Parathyroid adenoma (tissue), 2 donors: Measurements from ENCODE around the gene WDR27.

Experiments used
- H2AFZ ChIP-seq: fragments of 300-600 bp; sonication (generic); one replicate; pipeline ENCODE4 v1.7.0; 2017; ENCODE audit warnings: antibody characterized with exemption, mild to moderate bottlenecking
- H3K27ac ChIP-seq: fragments of 300-600 bp; sonication (generic); one replicate; pipeline ENCODE4 v1.7.0; 2017
- H3K27me3 ChIP-seq: fragments of 300-600 bp; sonication (generic); one replicate; pipeline ENCODE4 v1.7.0; 2017; ENCODE audit warnings: low read length; ENCODE audit not compliant: control insufficient read depth, insufficient read depth
- H3K36me3 ChIP-seq: fragments of 300-600 bp; sonication (generic); one replicate; pipeline ENCODE4 v1.7.0; 2017; ENCODE audit warnings: low read length; ENCODE audit not compliant: control insufficient read depth, insufficient read depth
- H3K4me1 ChIP-seq: fragments of 300-600 bp; sonication (generic); one replicate; pipeline ENCODE4 v1.7.0; 2017; ENCODE audit warnings: control low read depth
- H3K4me2 ChIP-seq: fragments of 300-600 bp; sonication (generic); one replicate; pipeline ENCODE4 v1.7.0; 2017; ENCODE audit warnings: low read length
- H3K4me3 ChIP-seq: fragments of 300-600 bp; sonication (generic); one replicate; pipeline ENCODE4 v1.7.0; 2017; ENCODE audit warnings: low read depth, low read length
- H3K79me2 ChIP-seq: fragments of 300-600 bp; sonication (generic); one replicate; pipeline ENCODE4 v1.7.0; 2017; ENCODE audit warnings: control low read depth
- H3K9ac ChIP-seq: fragments of 300-600 bp; sonication (generic); one replicate; pipeline ENCODE4 v1.7.0; 2017; ENCODE audit warnings: mild to moderate bottlenecking
- H3K9me3 ChIP-seq: fragments of 300-600 bp; sonication (generic); one replicate; pipeline ENCODE4 v1.7.0; 2017; ENCODE audit warnings: low read length; ENCODE audit not compliant: control insufficient read depth
- TF ChIP-seq, protein P1 (sequence below): fragments of 300-600 bp; sonication (generic); IDR thresholded peaks from one replicate; pipeline ENCODE4 v1.7.0; 2017; ENCODE audit warnings: antibody characterized with exemption, mild to moderate bottlenecking
- donor health status: primary hyperparathyroidism.

The WDR27 gene

DNA sequence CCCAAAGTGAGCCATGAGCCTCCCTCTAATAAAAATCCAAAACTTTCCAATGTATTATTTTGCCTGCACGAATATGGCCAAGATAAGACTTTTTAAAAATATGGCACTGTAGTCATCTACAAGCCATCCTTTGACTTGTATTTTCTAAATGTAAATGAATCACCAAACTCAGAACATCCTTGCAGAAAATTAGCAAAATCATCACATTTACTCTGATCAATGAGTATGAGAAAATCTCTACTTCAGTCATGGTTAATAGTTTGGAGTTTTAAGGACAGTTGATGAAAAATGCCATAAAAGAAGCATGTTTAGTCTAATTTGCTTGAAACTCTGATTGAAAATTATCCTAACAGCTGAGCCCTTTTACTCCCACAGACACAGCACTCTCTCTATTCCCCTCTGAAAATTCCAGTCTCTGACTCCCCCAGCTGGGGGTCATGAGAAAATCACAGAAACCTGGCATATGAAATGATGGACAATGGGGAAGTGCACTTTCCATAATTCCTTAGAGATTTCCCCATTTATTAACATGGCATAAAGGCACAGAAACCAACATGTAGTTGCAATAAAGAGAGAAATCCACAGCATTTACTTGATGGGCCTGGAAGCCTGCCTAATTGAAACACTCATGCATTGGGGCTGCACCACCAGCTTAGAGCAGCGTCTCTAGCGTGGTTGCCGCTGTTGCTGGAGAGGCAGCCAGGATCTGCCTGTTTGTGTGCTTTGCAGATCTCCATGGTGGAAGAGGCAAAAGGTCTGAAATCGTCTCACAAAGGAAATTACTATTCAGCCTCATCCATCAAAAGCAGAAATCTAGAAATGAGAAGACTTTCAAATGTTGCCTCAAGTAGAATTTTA, 214.0 kb downstream of the WDR27 start:
- Histone ChIP-seq H3K36me3 (no peaks in the 10 kb centered on the region), H2AFZ (no peak overlapping the region), H3K4me3 (no peak overlapping the region), H3K9me3 (no peaks in the 10 kb centered on the region), H3K9ac (no peak overlapping the region), H3K79me2 (no peaks in the 10 kb centered on the region), H3K4me1 (no peaks in the 10 kb centered on the region), H3K27ac (no peak overlapping the region), H3K27me3 (no peaks in the 10 kb centered on the region), H3K4me2 (no peak overlapping the region)
- TF ChIP-seq, protein P1, sequence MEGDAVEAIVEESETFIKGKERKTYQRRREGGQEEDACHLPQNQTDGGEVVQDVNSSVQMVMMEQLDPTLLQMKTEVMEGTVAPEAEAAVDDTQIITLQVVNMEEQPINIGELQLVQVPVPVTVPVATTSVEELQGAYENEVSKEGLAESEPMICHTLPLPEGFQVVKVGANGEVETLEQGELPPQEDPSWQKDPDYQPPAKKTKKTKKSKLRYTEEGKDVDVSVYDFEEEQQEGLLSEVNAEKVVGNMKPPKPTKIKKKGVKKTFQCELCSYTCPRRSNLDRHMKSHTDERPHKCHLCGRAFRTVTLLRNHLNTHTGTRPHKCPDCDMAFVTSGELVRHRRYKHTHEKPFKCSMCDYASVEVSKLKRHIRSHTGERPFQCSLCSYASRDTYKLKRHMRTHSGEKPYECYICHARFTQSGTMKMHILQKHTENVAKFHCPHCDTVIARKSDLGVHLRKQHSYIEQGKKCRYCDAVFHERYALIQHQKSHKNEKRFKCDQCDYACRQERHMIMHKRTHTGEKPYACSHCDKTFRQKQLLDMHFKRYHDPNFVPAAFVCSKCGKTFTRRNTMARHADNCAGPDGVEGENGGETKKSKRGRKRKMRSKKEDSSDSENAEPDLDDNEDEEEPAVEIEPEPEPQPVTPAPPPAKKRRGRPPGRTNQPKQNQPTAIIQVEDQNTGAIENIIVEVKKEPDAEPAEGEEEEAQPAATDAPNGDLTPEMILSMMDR: no peak

DNA sequence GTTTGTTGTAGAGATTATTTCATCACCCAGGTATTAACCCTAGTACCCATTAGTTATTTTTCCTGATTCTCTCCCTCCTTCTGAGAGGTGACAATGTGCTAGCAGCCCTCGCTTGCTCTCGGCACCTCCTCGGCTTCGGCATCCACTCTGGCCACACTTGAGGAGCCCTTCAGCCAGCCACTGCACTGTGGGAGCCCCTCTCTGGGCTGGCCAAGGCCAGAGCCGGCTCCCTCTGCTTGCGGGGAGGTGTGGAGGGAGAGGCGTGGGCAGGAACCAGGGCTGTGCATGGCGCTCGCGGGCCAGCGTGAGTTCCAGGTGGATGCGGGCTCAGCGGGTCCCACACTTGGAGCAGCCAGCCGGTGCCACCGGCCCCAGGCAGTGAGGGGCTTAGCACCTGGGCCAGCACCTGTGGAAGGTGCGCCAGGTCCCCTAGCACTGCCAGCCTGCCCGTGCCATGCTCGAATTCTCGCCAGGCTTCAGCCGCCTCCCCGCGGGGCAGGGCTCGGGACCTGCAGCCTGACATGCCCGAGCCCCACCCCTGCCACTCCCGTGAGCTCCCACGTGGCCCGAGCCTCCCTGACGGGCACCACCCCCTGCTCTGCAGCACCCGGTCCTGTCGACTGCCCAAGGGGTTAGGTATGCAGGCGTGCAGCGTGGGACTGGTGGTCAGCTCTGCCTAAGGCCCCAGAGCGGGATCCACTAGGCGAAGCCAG, 221.9 kb downstream of the WDR27 start:
- Histone ChIP-seq H3K79me2 (no peaks in the 10 kb centered on the region), H3K4me2 (no peak overlapping the region), H3K36me3 (no peaks in the 10 kb centered on the region), H3K9ac (no peak overlapping the region), H3K27ac (no peak overlapping the region), H3K27me3 (no peaks in the 10 kb centered on the region), H3K4me3 (no peak overlapping the region), H3K4me1 (no peaks in the 10 kb centered on the region), H3K9me3 (no peaks in the 10 kb centered on the region), H2AFZ (no peak overlapping the region)
- TF ChIP-seq, protein P1: no peak

DNA sequence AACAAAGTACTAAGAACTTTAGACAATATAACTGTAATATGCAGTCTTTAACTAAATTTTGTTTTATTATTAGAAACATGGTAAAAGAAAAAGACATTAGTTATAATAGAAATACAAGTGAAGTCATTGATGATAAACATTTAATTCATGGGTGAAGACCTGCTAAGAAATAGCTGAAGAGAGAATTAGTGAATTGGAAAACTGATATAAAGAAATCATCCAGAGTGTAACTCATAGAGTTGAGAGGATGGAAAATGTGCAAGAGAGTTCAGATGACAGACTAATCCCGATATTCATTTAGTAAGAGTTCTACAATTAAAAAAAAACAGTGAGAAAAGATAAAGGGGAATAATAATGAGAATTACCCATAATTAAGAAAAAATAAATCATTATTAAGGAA, 227.5 kb downstream of the WDR27 start:
- H3K4me2 ChIP-seq: no peak overlapping the region
- H3K9me3 ChIP-seq: no peaks in the 10 kb centered on the region
- H3K4me3 ChIP-seq: no peak overlapping the region
- H3K79me2 ChIP-seq: no peaks in the 10 kb centered on the region
- no peak overlapping the region for H3K9ac ChIP-seq
- no peaks in the 10 kb centered on the region for H3K4me1 ChIP-seq
- no peak overlapping the region for H2AFZ ChIP-seq
- H3K27ac ChIP-seq: no peak overlapping the region
- TF ChIP-seq, protein P1: no peak
- no peaks in the 10 kb centered on the region for H3K36me3 ChIP-seq
- H3K27me3 ChIP-seq: no peaks in the 10 kb centered on the region

DNA sequence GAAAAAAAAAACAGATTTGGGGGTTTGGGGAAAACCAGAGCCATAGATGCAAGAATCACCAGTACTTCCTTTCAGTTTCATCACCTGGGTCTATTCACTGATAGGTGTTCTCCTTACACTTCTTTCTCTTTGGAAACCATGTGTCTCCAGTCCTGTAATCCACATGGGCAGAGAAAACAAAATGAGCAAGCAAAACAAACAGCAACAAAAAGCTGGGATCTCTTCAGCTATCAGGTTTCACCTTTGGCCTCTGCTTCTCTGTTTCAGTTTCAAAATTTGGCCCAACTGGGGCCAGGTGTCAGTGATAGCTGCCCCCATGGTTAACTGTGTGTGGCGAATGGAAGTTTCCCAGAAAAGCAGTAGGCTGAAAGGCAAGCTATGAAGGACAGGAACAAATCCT, 228.2 kb downstream of the WDR27 start:
- no peak overlapping the region for H2AFZ ChIP-seq

More for the DNA sequence above, 228.2 kb downstream of the WDR27 start:
- H3K27me3 ChIP-seq: no peaks in the 10 kb centered on the region
- H3K36me3 ChIP-seq: no peaks in the 10 kb centered on the region
- H3K79me2 ChIP-seq: no peaks in the 10 kb centered on the region
- H3K9ac ChIP-seq: no peak overlapping the region
- H3K27ac ChIP-seq: no peak overlapping the region
- no peak overlapping the region for H3K4me3 ChIP-seq
- TF ChIP-seq, protein P1: no peak
- H3K9me3 ChIP-seq: no peaks in the 10 kb centered on the region
- no peaks in the 10 kb centered on the region for H3K4me1 ChIP-seq
- no peak overlapping the region for H3K4me2 ChIP-seq
